ENCODE data around the gene GPC1.

Gene GPC1

DNA sequence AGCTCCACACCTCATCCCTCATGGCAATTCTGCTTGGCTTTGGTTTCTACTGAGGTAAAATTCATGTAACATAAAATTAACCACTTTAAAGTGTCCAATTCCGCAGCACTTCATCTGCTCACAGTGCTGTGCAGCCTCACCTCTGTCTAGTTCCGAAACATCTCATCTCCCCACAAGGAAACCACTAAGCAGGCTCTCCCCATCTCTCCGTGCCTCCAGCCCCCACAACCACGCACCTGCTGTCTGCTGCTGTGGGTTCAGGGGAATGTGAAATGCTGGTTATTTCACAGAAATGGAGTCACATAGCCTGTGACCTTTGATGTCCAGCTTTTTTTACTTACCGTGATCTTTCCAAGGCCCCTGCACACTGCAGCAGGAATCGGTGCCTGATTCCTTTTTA lies 7.7 kb upstream of the GPC1 start:
- H3K4me3 ChIP-seq (ENCODE audit: control insufficient read depth, low read depth, low read length): no peak overlapping the region
- no peak for DNase-seq (ENCODE audit: low read depth)
- TF ChIP-seq, protein P1, sequence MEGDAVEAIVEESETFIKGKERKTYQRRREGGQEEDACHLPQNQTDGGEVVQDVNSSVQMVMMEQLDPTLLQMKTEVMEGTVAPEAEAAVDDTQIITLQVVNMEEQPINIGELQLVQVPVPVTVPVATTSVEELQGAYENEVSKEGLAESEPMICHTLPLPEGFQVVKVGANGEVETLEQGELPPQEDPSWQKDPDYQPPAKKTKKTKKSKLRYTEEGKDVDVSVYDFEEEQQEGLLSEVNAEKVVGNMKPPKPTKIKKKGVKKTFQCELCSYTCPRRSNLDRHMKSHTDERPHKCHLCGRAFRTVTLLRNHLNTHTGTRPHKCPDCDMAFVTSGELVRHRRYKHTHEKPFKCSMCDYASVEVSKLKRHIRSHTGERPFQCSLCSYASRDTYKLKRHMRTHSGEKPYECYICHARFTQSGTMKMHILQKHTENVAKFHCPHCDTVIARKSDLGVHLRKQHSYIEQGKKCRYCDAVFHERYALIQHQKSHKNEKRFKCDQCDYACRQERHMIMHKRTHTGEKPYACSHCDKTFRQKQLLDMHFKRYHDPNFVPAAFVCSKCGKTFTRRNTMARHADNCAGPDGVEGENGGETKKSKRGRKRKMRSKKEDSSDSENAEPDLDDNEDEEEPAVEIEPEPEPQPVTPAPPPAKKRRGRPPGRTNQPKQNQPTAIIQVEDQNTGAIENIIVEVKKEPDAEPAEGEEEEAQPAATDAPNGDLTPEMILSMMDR (IDR thresholded peaks at IDR 0.05; ENCODE audit: control insufficient read depth, insufficient read depth, low read depth, low read length, missing control alignments): no peak

DNA sequence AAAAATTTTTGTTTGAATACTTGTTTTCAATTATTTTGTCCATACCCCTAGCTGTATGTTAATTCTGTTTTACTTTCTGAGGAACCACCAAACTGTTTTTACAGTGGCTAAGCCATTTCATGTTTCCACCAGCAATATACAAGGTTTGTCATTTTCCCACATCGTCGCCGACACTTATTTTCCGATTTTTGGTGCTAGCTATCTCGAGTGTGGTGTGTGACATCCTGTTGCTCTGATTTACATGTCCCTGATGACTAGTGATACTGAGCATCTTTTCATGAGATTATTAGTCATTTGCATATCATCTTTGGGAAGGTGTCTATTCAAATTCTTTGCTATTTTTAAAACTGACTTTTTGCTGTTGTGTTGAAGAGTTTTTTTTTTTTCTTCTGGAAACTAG lies 7.2 kb upstream of the GPC1 start:
- TF ChIP-seq, protein P1 (IDR thresholded peaks at IDR 0.05; ENCODE audit: control insufficient read depth, insufficient read depth, low read depth, low read length, missing control alignments): no peak
- no peak overlapping the region for H3K4me3 ChIP-seq (ENCODE audit: control insufficient read depth, low read depth, low read length)
- DNase-seq (ENCODE audit: low read depth): no peak

DNA sequence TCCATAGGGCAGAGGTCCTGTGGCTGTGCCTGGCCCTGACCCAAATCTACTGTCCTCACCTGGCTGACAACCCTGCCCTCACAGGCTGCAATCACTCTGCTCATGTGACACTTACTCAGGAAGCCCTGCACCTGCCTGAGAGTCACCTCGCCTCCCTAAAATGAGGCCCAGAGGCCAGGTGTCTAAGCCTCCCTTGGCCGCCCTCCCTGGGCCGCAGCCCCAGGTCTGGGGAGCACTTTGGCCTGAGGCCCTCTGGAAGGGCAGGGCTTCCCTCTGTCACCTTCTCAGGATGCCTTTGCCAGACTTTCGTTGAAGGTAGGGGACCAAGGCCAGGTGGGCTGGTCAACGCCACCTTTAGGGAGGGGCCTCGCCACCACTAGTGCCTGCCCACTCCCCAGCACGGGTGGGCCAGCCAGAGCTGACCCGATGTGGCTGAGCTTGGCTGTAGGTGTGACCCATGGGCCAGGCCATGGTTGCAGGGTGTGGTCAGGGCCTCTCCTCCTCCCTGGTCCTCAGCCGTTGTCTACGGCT lies 6.1 kb upstream of the GPC1 start:
- TF ChIP-seq, protein P1 (IDR thresholded peaks at IDR 0.05; ENCODE audit: control insufficient read depth, insufficient read depth, low read depth, low read length, missing control alignments): no peak
- DNase-seq (ENCODE audit: low read depth): no peak
- no peak overlapping the region for H3K4me3 ChIP-seq (ENCODE audit: control insufficient read depth, low read depth, low read length)

DNA sequence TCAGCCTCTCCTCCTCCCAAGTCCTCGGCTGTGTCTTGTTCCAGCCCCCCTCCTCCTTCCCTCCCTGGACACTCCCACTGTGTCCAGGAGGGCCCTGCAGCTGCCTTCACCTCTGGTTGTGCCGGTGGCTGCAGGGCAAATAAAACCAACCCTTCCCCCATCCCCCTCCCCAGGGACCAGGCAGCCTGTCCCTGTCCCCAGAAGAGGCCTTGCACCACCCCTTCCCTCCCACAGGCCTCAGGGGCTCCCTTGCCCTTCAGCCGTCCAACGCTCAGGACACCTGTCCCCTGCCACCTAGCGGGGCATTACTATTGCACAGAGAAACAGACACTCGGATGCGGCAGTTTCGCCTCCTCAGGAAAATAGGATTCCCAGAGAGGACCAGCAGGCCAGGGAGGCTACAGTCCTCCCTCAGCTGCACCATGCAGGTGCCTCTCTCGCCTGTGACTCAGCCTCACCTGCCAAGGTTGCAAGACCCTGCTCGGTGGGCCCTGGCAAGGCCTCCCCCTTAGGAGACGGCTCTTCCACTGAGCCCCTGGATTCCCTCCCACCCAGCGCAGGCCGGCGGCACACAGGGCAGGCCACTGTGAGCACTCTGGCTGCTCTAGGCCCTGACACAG lies 5.5 kb upstream of the GPC1 start:
- TF ChIP-seq, protein P1 (IDR thresholded peaks at IDR 0.05; ENCODE audit: control insufficient read depth, insufficient read depth, low read depth, low read length, missing control alignments): no peak
- no peak overlapping the region for H3K4me3 ChIP-seq (ENCODE audit: control insufficient read depth, low read depth, low read length)
- DNase-seq (ENCODE audit: low read depth): no peak

DNA sequence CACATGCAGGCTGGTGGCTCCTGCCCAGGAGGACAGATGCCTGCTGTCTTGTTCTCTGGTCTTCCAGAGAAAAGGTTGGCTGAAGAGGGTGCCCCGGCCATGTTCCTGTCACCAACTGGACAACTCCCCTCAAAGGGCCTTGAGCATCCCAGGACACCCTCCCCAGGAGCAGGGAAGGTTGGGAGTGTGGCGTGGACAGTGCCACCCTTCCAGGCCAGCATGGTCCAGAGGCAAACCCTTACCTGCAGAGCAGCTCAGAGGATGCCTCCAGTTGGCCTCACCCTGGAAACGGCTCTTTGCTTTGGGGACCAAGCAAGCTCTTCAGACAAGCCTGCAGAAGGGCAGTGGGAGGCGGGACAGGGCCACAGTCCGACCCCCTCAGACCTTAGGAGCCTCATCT lies 4.9 kb upstream of the GPC1 start:
- no peak for DNase-seq (ENCODE audit: low read depth)
- TF ChIP-seq, protein P1 (IDR thresholded peaks at IDR 0.05; ENCODE audit: control insufficient read depth, insufficient read depth, low read depth, low read length, missing control alignments): no peak
- H3K4me3 ChIP-seq (ENCODE audit: control insufficient read depth, low read depth, low read length): no peak overlapping the region

DNA sequence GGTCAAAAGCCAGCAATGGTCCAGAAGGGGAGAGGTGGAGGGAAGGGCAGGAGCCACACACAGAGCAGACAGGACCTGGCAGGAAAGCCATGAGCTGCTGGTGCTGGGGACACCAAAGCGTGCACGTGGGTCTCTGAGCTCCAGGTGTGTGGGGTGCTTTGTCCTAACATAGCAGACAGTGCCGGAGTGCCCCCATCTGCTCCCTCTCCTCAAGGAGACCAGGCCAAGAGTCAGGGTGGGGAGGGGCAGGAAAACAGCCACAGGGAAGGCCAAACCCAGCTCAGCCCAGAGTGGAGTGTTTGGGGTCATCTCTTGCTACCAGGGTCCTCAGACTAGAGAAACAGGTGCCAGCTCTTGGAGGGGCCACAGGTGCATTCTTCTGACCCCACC lies 4.2 kb upstream of the GPC1 start:
- no peak overlapping the region for H3K4me3 ChIP-seq (ENCODE audit: control insufficient read depth, low read depth, low read length)
- TF ChIP-seq, protein P1 (IDR thresholded peaks at IDR 0.05; ENCODE audit: control insufficient read depth, insufficient read depth, low read depth, low read length, missing control alignments): no peak

More for the DNA sequence above, 4.2 kb upstream of the GPC1 start:
- DNase-seq (ENCODE audit: low read depth): no peak
